Gastroesophageal sphincter (tissue), 4 donors: ENCODE results near the gene RHOG. TPM values are rescaled to one million over a fixed set of nuclear protein-coding genes. Genes with fewer than 3 reads are reported as not detected.

Experiments used
- ATAC-seq: fragments of 150-250 bp; one replicate; pipeline ENCODE4 v1.9.1; 2016; ENCODE audit warnings: mild to moderate bottlenecking, moderate library complexity
- H3K27ac ChIP-seq, 4 donors: fragments of 200-600 bp; sonication (generic) in 3 of 4; 1 replicate in 3 of 4; 2 replicates in 1 of 4; pipeline ENCODE4 v1.5.1; 2016 to 2019
- H3K27me3 ChIP-seq: fragments of 200-600 bp; sonication (generic); one replicate; pipeline ENCODE4 v1.5.1; 2019
- H3K36me3 ChIP-seq, 2 donors: fragments of 200-600 bp; sonication (generic); one replicate each; pipeline ENCODE4 v1.5.1; 2019; ENCODE audit warnings: control low read depth in 1 of 2
- H3K4me1 ChIP-seq, 3 donors: fragments of 200-600 bp; sonication (generic); 1 replicate in 2 of 3; 2 replicates in 1 of 3; pipeline ENCODE4 v1.5.1; 2016 to 2019; ENCODE audit warnings: control low read depth in 2 of 3
- H3K4me3 ChIP-seq, 2 donors: fragments of 200-600 bp; sonication (generic); one replicate each; pipeline ENCODE4 v1.5.1; 2019; ENCODE audit warnings: mild to moderate bottlenecking in 1 of 2, moderate library complexity in 1 of 2
- H3K9me3 ChIP-seq, 3 donors: fragments of 200-600 bp; sonication (generic); one replicate each; pipeline ENCODE4 v1.5.1; 2017 to 2019; ENCODE audit warnings: control low read depth in 2 of 3
- EP300 ChIP-seq: sonication (generic); formaldehyde crosslinking; IDR thresholded peaks from one replicate; pipeline ENCODE4 v1.6.1; 2017; ENCODE audit warnings: antibody characterized with exemption, mild to moderate bottlenecking
- POLR2A ChIP-seq, 2 donors: fragments of 450-650 bp; IDR thresholded peaks; one replicate each; pipeline ENCODE4 v1.6.1; 2017; ENCODE audit warnings: antibody characterized with exemption in 2 of 2, mild to moderate bottlenecking in 2 of 2, moderate library complexity in 1 of 2
- POLR2AphosphoS5 ChIP-seq: sonication (generic); formaldehyde crosslinking; IDR thresholded peaks from one replicate; pipeline ENCODE4 v1.6.1; 2017; ENCODE audit warnings: antibody characterized with exemption
- WGBS, 2 donors: methylation state at CpG; one replicate each; pipeline ENCODE4 v1.1.5; 2018; ENCODE audit warnings: low coverage in 1 of 2; 5-methylcytosine and 5-hydroxymethylcytosine counted together
- total RNA-seq, 4 donors: library from RNA; depleted of rRNA; stranded (reverse); fragments of >200 nt; gene quantifications; one replicate each; pipeline ENCODE4 v1.1.0, GENCODE V29; 2016
- TF ChIP-seq, protein P1 (sequence below), 4 experiments: fragments of 200-600 bp in 2 of 4; fragments of 450-650 bp in 2 of 4; sonication (generic) in 1 of 4; IDR thresholded peaks; one replicate each; pipeline ENCODE4 v1.5.1; 2017 to 2019; ENCODE audit warnings: antibody characterized with exemption in 4 of 4, mild to moderate bottlenecking in 2 of 4, moderate library complexity in 2 of 4

RHOG gene
- total RNA-seq, 4 donors from 2014 or later, result 31.9 to 67.4 (median 52.2) TPM

DNA sequence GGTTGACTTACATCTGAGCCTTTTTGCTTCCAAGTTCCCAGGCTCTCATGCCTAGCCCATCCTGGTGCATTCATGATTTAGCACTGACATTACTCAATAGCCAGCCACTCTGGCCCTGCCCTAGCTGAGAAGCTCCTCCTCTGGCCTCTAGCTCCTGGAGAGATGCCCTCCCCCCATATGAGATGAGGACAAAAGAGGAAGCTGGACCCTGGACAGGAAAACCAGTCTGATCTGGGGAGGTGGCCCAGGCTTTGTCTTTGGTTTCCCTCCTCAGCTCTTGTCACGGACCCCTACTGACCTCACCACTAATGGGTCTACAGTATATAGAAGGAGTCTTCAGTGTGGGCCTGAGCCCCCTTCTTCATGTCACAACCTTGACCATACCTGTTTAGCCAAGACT is 3.0 kb downstream of the RHOG start:
- no peak for ATAC-seq
- H3K27ac ChIP-seq, result peak overlapping the region in 2 of 4 donors; percentile 25 to 97

DNA sequence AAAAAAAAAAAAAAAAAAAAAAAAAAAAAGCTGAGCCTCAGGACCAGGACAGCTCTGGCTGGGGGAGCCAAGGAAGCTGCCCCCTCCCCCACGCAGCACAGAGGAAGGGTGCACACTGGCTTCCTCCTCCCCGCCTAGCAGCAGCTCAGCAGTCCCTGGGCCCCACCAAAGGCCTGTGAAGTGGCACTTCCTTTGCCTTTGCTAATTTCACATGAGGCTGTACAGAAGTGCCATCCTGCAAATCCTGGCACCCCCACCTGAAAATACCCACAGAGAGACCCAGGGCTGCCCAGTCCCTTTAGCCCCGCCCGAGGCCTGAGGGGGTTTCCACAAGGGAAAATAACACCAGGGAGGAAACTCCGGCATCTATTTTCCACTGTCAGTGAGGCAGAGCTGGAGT is 3.9 kb downstream of the RHOG start:
- Histone ChIP-seq H3K27me3 (no peaks in the 10 kb centered on the region), H3K4me1 (peaks cover 0 to 89% (median 30%) of the 10 kb centered on the region in 3 donors), H3K9me3 (no peaks in the 10 kb centered on the region), H3K36me3 (peaks cover 0 to 6% of the 10 kb centered on the region in 2 donors), H3K4me3 (no peak overlapping the region), H3K27ac (peak overlapping the region in 3 of 4 donors; percentile 16 to 97 (median 25))
- no peak for ATAC-seq
- 0 to 100% methylated on average over 1 of the region's 5 CpGs for WGBS, 2 donors
- TF ChIP-seq POLR2A (IDR thresholded peaks at IDR 0.05), result no peak
- TF ChIP-seq, protein P1, sequence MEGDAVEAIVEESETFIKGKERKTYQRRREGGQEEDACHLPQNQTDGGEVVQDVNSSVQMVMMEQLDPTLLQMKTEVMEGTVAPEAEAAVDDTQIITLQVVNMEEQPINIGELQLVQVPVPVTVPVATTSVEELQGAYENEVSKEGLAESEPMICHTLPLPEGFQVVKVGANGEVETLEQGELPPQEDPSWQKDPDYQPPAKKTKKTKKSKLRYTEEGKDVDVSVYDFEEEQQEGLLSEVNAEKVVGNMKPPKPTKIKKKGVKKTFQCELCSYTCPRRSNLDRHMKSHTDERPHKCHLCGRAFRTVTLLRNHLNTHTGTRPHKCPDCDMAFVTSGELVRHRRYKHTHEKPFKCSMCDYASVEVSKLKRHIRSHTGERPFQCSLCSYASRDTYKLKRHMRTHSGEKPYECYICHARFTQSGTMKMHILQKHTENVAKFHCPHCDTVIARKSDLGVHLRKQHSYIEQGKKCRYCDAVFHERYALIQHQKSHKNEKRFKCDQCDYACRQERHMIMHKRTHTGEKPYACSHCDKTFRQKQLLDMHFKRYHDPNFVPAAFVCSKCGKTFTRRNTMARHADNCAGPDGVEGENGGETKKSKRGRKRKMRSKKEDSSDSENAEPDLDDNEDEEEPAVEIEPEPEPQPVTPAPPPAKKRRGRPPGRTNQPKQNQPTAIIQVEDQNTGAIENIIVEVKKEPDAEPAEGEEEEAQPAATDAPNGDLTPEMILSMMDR (IDR thresholded peaks at IDR 0.05), result no peak
- TF ChIP-seq EP300, result no peak
- no peak for TF ChIP-seq POLR2AphosphoS5

More for the DNA sequence above, 3.0 kb downstream of the RHOG start:
- Histone ChIP-seq H3K4me1 (peaks cover 0 to 82% (median 30%) of the 10 kb centered on the region in 3 donors), H3K27me3 (no peaks in the 10 kb centered on the region), H3K4me3 (no peak overlapping the region), H3K36me3 (peaks cover 0 to 6% of the 10 kb centered on the region in 2 donors), H3K9me3 (no peaks in the 10 kb centered on the region)
- 82% methylated on average over 1 of the region's 1 CpG; no CpG with 5 or more reads in 1 of the 2 donors for WGBS, 2 donors
- TF ChIP-seq EP300, result no peak
- no peak for TF ChIP-seq POLR2AphosphoS5
- TF ChIP-seq, protein P1 (IDR thresholded peaks at IDR 0.05), result no peak
- TF ChIP-seq POLR2A (IDR thresholded peaks at IDR 0.05), result no peak

DNA sequence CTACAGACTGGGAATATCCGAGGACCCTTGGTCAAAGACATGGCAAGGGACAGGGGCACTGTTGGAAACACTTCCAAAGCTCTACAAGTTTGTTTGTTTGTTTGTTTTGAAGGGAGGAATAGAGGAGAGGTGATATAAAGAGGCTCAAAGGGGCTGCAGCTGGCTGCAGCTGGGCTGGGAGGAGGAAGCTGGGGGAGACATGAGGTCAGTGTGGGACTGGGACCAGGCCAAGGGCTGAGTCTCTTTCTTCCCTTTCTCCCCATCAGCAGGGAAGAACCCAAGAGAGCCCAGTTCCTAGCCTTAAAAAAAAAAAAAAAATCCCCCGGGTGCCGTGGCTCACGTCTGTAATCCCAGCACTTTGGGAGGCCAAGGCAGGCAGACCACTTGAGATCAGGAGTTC is 5.0 kb downstream of the RHOG start:
- TF ChIP-seq POLR2AphosphoS5 (no peak), EP300 (no peak), POLR2A (IDR thresholded peaks at IDR 0.05) (no peak)
- TF ChIP-seq, protein P1 (IDR thresholded peaks at IDR 0.05), result no peak
- WGBS, 2 donors, result 83% methylated on average over 1 of the region's 4 CpGs; no CpG with 5 or more reads in 1 of the 2 donors
- peak overlapping the region in 3 of 4 donors; percentile 33 to 61 (median 34) for H3K27ac ChIP-seq
- no peak overlapping the region for H3K4me3 ChIP-seq
- ATAC-seq, result no peak
- peaks cover 0 to 94% (median 30%) of the 10 kb centered on the region in 3 donors for H3K4me1 ChIP-seq
- no peaks in the 10 kb centered on the region for H3K9me3 ChIP-seq
- H3K27me3 ChIP-seq, result no peaks in the 10 kb centered on the region
- H3K36me3 ChIP-seq, result peaks cover 0 to 10% of the 10 kb centered on the region in 2 donors

DNA sequence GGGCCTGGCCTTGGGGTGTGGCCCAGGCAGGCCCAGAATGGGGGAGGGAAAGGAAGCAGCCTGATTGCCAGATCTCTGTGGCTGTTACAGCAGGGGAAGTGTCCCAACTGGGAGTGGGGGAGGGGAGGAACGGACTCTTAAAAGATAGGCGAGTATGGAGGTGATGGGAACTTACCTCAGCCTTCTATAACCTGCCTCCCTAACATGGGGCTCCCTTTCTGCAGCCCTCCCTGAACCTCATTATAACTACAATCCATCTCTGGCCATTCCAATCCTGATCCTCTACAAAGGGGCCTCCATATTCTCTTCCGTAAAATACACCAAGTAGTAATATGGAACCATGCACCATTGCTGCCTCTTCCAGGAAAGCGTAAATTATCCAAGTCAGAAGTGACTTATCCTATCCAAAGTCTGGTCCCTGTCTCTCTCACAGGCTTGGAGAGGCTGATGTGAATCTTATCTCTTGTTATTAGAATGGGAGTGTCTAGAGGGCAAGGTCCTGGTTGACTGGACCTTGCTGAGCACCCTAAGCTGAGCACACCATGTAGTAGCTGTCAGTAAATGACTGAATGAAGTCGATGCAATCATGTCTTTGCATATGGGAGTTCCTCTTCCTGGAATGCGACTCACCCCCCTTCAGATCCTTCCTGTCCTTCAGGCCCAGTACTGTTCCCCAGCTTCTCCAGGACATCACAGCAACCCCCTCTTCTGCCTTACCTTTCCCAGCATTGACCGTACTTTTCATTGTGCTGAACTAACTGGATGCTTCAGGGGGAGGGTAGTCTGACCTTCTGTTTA is 5.9 kb downstream of the RHOG start:
- peaks cover 0 to 91% (median 30%) of the 10 kb centered on the region in 3 donors for H3K4me1 ChIP-seq
- peak overlapping the region in 3 of 4 donors; percentile 33 to 61 (median 43) for H3K27ac ChIP-seq
- peaks cover 0 to 19% of the 10 kb centered on the region in 2 donors for H3K36me3 ChIP-seq
- H3K27me3 ChIP-seq, result no peaks in the 10 kb centered on the region
- 69 to 85% methylated on average over 4 of the region's 7 CpGs for WGBS, 2 donors
- no peak for TF ChIP-seq POLR2A (IDR thresholded peaks at IDR 0.05)
- TF ChIP-seq EP300, result no peak
- TF ChIP-seq, protein P1 (IDR thresholded peaks at IDR 0.05), result no peak
- no peak for TF ChIP-seq POLR2AphosphoS5
- no peaks in the 10 kb centered on the region for H3K9me3 ChIP-seq
- no peak overlapping the region for H3K4me3 ChIP-seq
- ATAC-seq, result no peak

DNA sequence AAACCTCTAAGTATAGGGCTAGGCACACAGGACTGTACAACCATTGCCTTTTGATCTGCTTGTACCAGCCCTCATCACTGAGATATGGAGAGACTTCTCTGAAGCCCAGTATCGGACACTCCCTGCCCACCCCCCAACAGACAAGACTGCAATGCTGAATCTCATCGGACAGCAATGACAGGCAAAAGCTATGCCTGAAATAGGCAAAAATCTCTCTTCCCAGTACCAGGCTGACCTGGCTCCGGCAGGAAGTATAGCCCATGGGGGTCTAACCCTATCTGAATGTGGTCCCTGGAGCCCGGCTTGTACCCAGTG is 6.5 kb downstream of the RHOG start:
- 88 to 100% methylated on average over 3 of the region's 4 CpGs for WGBS, 2 donors
- H3K4me3 ChIP-seq, result no peak overlapping the region
- H3K27me3 ChIP-seq, result no peaks in the 10 kb centered on the region
- H3K4me1 ChIP-seq, result peaks cover 0 to 86% (median 25%) of the 10 kb centered on the region in 3 donors
- peak overlapping the region in 2 of 4 donors; percentile 37 to 43 for H3K27ac ChIP-seq
- TF ChIP-seq POLR2AphosphoS5 (no peak), POLR2A (IDR thresholded peaks at IDR 0.05) (no peak)
- ATAC-seq, result no peak
- H3K36me3 ChIP-seq, result peaks cover 0 to 25% of the 10 kb centered on the region in 2 donors
- no peaks in the 10 kb centered on the region for H3K9me3 ChIP-seq
